ENCODE measurements around the gene GPRC5D. TPM values are rescaled to one million over a fixed set of nuclear protein-coding genes. Genes with fewer than 3 reads are reported as not detected.

GPRC5D gene
- polyA plus RNA-seq, 3 donors = 0.49 TPM; not detected in 2

DNA sequence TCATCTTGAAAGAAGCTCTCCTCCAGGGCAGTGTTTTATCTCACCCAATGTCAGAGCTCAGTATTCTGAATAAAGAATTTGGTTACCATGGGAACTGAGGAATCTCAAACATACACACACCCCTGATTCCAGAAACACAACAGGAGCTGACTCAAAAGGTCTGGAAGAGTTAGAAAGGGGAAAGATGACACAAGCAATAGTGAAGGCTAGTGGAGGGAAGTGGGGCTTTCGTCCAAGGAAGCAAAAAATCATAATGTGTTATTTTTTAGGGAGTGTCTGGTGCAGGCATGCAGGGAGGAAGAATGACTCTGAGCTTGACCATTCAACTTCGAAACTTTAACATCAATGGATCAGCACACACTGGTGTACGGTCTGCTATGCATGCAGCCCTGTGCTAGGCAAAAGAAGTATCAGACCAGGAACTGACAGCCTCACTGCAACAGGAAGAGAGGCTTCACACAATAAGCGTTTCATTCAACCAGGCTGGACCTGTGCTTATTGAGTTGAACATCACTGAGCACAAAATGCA is 27.8 kb upstream of the GPRC5D start:
- WGBS (ENCODE audit: insufficient coverage) = 100% methylated on average over 3 of the region's 4 CpGs
- DNase-seq = no peak
- Histone ChIP-seq H3K27ac (ENCODE audit: low read depth in 1 of 2, low read length in 2 of 2) (no peak overlapping the region), H2AFZ (ENCODE audit: insufficient read depth, low read depth, low read length, poor library complexity, severe bottlenecking) (no peak overlapping the region), H3K4me2 (replicated peaks; ENCODE audit: extremely low read depth, low read length, poor library complexity, severe bottlenecking) (no peak overlapping the region), H3K4me3 (replicated peaks in 1 of 3; ENCODE audit: low read depth in 2 of 3, low read length in 3 of 3) (no peak overlapping the region), H3K27me3 (ENCODE audit: control insufficient read depth in 2 of 2, insufficient read depth in 2 of 2, low read length in 2 of 2) (no peaks in the 10 kb centered on the region), H3K4me1 (ENCODE audit: control insufficient read depth in 1 of 2, insufficient read depth in 2 of 2, low read length in 2 of 2) (no peaks in the 10 kb centered on the region), H4K20me1 (ENCODE audit: insufficient read depth, low read length) (no peaks in the 10 kb centered on the region), H3K9me3 (replicated peaks in 1 of 2; ENCODE audit: control insufficient read depth in 1 of 2, insufficient read depth in 1 of 2, low read length in 2 of 2) (no peaks in the 10 kb centered on the region), H3K36me3 (replicated peaks in 1 of 2; ENCODE audit: control insufficient read depth in 1 of 2, insufficient read depth in 2 of 2, low read length in 2 of 2) (peaks cover 43 to 91% of the 10 kb centered on the region in 2 donors), H3K79me2 (ENCODE audit: insufficient read depth, low read length) (no peaks in the 10 kb centered on the region), H3K9ac (ENCODE audit: insufficient read depth, low read length, poor library complexity, severe bottlenecking) (no peak overlapping the region)
- Mint-ChIP-seq H3K27me3 (ENCODE audit: low read depth in 3 of 3) (no peaks in the 10 kb centered on the region), H3K4me3 (no peak overlapping the region), H3K27ac (no peak overlapping the region), H3K4me1 (no peaks in the 10 kb centered on the region), H3K9me3 (peaks cover 0 to 2% (median 0%) of the 10 kb centered on the region in 7 donors), H3K36me3 (peaks cover 33 to 43% of the 10 kb centered on the region in 2 donors)
- TF ChIP-seq, protein P1, sequence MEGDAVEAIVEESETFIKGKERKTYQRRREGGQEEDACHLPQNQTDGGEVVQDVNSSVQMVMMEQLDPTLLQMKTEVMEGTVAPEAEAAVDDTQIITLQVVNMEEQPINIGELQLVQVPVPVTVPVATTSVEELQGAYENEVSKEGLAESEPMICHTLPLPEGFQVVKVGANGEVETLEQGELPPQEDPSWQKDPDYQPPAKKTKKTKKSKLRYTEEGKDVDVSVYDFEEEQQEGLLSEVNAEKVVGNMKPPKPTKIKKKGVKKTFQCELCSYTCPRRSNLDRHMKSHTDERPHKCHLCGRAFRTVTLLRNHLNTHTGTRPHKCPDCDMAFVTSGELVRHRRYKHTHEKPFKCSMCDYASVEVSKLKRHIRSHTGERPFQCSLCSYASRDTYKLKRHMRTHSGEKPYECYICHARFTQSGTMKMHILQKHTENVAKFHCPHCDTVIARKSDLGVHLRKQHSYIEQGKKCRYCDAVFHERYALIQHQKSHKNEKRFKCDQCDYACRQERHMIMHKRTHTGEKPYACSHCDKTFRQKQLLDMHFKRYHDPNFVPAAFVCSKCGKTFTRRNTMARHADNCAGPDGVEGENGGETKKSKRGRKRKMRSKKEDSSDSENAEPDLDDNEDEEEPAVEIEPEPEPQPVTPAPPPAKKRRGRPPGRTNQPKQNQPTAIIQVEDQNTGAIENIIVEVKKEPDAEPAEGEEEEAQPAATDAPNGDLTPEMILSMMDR (IDR thresholded peaks at IDR 0.05) = no peak
- intact Hi-C loops (cut with micrococcal nuclease) = loop anchor here (5.0 to 10.0 kb wide), 2 partner anchors 62 to 65 kb away; no protein-coding TSS in a partner anchor

DNA sequence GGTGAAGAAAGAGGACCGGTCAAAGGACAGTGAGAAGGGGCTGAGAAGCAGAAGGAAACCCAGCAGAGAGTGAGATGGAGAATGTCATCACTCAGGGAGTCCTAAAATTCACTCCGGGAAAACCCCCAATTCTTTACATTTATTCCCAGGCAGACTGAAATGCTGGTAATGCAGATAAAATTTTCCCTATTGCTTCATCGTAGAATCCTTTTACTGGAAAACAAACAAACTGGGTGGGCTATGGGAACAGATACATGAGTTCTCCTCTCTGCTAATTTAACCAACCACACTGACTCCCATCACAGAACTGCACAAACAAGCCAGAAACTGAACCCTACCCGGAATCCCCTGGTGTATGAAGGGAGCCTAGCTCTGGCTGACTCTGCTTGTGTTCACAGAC is 27.2 kb upstream of the GPRC5D start:
- no peak overlapping the region for H3K4me3 ChIP-seq (replicated peaks in 1 of 3; ENCODE audit: low read depth in 2 of 3, low read length in 3 of 3)
- no peaks in the 10 kb centered on the region for H3K27me3 ChIP-seq (ENCODE audit: control insufficient read depth in 2 of 2, insufficient read depth in 2 of 2, low read length in 2 of 2)
- intact Hi-C loops (cut with micrococcal nuclease) = no loop called here
- no peaks in the 10 kb centered on the region for H3K79me2 ChIP-seq (ENCODE audit: insufficient read depth, low read length)
- Mint-ChIP-seq H3K4me1 (no peaks in the 10 kb centered on the region), H3K27me3 (ENCODE audit: low read depth in 3 of 3) (no peaks in the 10 kb centered on the region), H3K27ac (no peak overlapping the region), H3K4me3 (no peak overlapping the region), H3K9me3 (peaks cover 0 to 4% (median 3%) of the 10 kb centered on the region in 7 donors), H3K36me3 (peaks cover 33 to 43% of the 10 kb centered on the region in 2 donors)
- peaks cover 1 to 2% of the 10 kb centered on the region in 2 donors for H3K9me3 ChIP-seq (replicated peaks in 1 of 2; ENCODE audit: control insufficient read depth in 1 of 2, insufficient read depth in 1 of 2, low read length in 2 of 2)
- no peak overlapping the region for H2AFZ ChIP-seq (ENCODE audit: insufficient read depth, low read depth, low read length, poor library complexity, severe bottlenecking)
- TF ChIP-seq, protein P1 (IDR thresholded peaks at IDR 0.05) = no peak
- H3K36me3 ChIP-seq (replicated peaks in 1 of 2; ENCODE audit: control insufficient read depth in 1 of 2, insufficient read depth in 2 of 2, low read length in 2 of 2) = peaks cover 45 to 94% of the 10 kb centered on the region in 2 donors
- H3K4me1 ChIP-seq (ENCODE audit: control insufficient read depth in 1 of 2, insufficient read depth in 2 of 2, low read length in 2 of 2) = no peaks in the 10 kb centered on the region
- DNase-seq = no peak
- no peak overlapping the region for H3K4me2 ChIP-seq (replicated peaks; ENCODE audit: extremely low read depth, low read length, poor library complexity, severe bottlenecking)
- H3K9ac ChIP-seq (ENCODE audit: insufficient read depth, low read length, poor library complexity, severe bottlenecking) = no peak overlapping the region
- 100% methylated on average over 1 of the region's 4 CpGs for WGBS (ENCODE audit: insufficient coverage)
- H4K20me1 ChIP-seq (ENCODE audit: insufficient read depth, low read length) = no peaks in the 10 kb centered on the region
- no peak overlapping the region for H3K27ac ChIP-seq (ENCODE audit: low read depth in 1 of 2, low read length in 2 of 2)
